SK-N-MC (cell line): ENCODE results near the gene AUNIP.

ENCODE experiments used
- EZH2 ChIP-seq: fragments of 200-600 bp; sonication (generic); IDR thresholded peaks from one replicate; pipeline ENCODE4 v1.6.1; 2017; ENCODE audit warnings: antibody characterized with exemption
- FOXP2 ChIP-seq: optimal IDR thresholded peaks from 2 replicates; pipeline ENCODE3; 2011; ENCODE audit warnings: mild to moderate bottlenecking, moderate library complexity; ENCODE audit not compliant: insufficient read depth; ENCODE audit errors: extremely low read length, control extremely low read depth
- POLR2AphosphoS5 ChIP-seq: IDR thresholded peaks from 2 replicates; pipeline ENCODE4 v1.6.1; 2012; ENCODE audit warnings: mild to moderate bottlenecking, low read depth, low read length, borderline replicate concordance

- TF ChIP-seq POLR2AphosphoS5 = no peak
- TF ChIP-seq EZH2 = no peak
- no peak for TF ChIP-seq FOXP2
Measured at GRCh38 chr1:25806418-25806817, 52.8 kb downstream of the AUNIP start.
